Measurements from ENCODE around the gene ZFR.

DNA sequence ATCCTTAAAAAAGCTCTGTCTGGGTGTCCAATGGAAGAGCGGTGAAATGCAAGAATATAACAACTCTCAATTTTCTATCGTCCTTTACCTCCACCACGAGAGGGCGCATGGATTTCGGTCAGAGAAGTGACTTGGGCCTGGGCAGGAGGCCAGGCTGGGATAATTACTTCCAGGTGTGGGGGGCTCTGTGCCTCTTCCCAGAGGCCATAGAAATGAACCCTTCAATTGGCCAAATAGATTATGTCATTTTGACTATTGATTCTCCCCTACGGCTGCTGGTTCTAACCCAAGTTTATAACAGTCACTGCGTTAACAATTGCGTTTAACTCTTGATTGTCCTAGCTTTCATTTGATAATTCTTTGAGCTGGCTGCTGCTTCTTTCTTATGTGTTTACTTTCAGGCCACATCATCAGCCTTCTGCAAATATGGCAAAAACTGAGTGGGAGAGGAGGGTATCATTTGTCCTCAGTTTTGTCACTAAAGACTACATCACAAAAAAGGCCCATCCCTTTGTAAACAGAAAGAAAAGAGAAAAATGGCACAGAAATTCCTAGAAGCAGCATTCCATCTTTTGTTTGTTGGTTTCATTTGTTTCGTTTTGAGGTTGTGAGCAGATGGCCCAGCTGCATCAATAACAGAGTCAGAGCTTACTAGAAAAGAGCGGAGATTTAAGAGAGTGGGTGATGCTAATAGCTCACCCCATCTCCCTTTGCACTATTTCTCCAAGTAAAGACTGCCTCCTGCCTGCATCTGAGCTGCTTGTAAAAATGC lies 45.4 kb upstream of the ZFR start:
- peak in 1 of 2 donors; percentile 32 for TF ChIP-seq POLR2AphosphoS5 (IDR thresholded peaks at IDR 0.05; ENCODE audit: insufficient read depth in 1 of 2, low read depth in 1 of 2)
- TF ChIP-seq, protein P1, sequence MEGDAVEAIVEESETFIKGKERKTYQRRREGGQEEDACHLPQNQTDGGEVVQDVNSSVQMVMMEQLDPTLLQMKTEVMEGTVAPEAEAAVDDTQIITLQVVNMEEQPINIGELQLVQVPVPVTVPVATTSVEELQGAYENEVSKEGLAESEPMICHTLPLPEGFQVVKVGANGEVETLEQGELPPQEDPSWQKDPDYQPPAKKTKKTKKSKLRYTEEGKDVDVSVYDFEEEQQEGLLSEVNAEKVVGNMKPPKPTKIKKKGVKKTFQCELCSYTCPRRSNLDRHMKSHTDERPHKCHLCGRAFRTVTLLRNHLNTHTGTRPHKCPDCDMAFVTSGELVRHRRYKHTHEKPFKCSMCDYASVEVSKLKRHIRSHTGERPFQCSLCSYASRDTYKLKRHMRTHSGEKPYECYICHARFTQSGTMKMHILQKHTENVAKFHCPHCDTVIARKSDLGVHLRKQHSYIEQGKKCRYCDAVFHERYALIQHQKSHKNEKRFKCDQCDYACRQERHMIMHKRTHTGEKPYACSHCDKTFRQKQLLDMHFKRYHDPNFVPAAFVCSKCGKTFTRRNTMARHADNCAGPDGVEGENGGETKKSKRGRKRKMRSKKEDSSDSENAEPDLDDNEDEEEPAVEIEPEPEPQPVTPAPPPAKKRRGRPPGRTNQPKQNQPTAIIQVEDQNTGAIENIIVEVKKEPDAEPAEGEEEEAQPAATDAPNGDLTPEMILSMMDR (IDR thresholded peaks at IDR 0.05): peak; percentile 58 to 78 (median 59)
